ENCODE results near the gene FBLN2. TPM values are rescaled to one million over a fixed set of nuclear protein-coding genes. Genes with fewer than 3 reads are reported as not detected.
A peak's percentile ranks its signal among the peaks of the same experiment; 100 is the strongest.

The FBLN2 gene
- polyA plus RNA-seq, 1 of the 3 experiments (the other 2 are of a cell fraction), result 5.2 TPM

GRCh38 chr3:13623101-13623654 is 74.3 kb downstream of the FBLN2 start:
- Histone ChIP-seq H3K4me3 (ENCODE audit: low read depth in 2 of 2, low read length in 1 of 2) (no peak overlapping the region), H3K4me1 (ENCODE audit: control insufficient read depth in 1 of 2, insufficient read depth in 2 of 2, low read depth in 1 of 2, low read length in 1 of 2) (peaks cover 0 to 12% of the 10 kb centered on the region in 2 experiments; a peak in 1 of 4 replicates), H4K20me1 (ENCODE audit: insufficient read depth) (no peaks in the 10 kb centered on the region), H3K36me3 (replicated peaks in 1 of 2; ENCODE audit: control insufficient read depth in 1 of 2, insufficient read depth in 2 of 2, low read length in 1 of 2) (no peaks in the 10 kb centered on the region), H2AFZ (ENCODE audit: low read depth) (no peak overlapping the region), H3K4me2 (no peak overlapping the region), H3K79me2 (ENCODE audit: insufficient read depth) (no peaks in the 10 kb centered on the region), H3K27ac (ENCODE audit: low read depth in 2 of 2, low read length in 1 of 2) (peak overlapping the region in 1 of 2 experiments; percentile 60; a peak in 1 of 4 replicates), H3K9me2 (no peaks in the 10 kb centered on the region), H3K27me3 (ENCODE audit: insufficient read depth) (no peaks in the 10 kb centered on the region), H3K9ac (no peak overlapping the region), H3K9me3 (no peaks in the 10 kb centered on the region), H3F3A (replicated peaks; ENCODE audit: insufficient read depth) (no peaks in the 10 kb centered on the region)
- peak; percentile 83 for DNase-seq
- 51% methylated on average over 21 of the region's 21 CpGs for WGBS (ENCODE audit: low lambda C conversion rate)
- ChIA-PET CTCF (interaction anchor here (0.6 to 4.8 kb wide), 9 partner anchors 8 to 129 kb away, joined by 3 to 31 read pairs (median 4); no protein-coding TSS in a partner anchor), POLR2A (no interaction called here)
- TF ChIP-seq CHD2 (IDR thresholded peaks at IDR 0.05; ENCODE audit: low read length, partially characterized antibody), result peak; percentile 34
- TF ChIP-seq RCOR1 (IDR thresholded peaks at IDR 0.05; ENCODE audit: low read length), result no peak
- TF ChIP-seq SMC3 (IDR thresholded peaks at IDR 0.05; ENCODE audit: low read depth, low read length), result no peak
- no peak for TF ChIP-seq JUND (IDR thresholded peaks at IDR 0.05)
- TF ChIP-seq MXI1 (IDR thresholded peaks at IDR 0.05; ENCODE audit: low read depth, low read length), result peak; percentile 37; the same call in 1 of the 2 replicates
- TF ChIP-seq CTCF (IDR thresholded peaks at IDR 0.05), result no peak
- no peak for TF ChIP-seq FOXM1 (IDR thresholded peaks at IDR 0.05; ENCODE audit: low read depth)
- no peak for TF ChIP-seq YY1 (IDR thresholded peaks at IDR 0.05; ENCODE audit: low read depth)

- Histone ChIP-seq H3K9me2 (no peaks in the 10 kb centered on the region), H3K27ac (ENCODE audit: low read depth in 2 of 2, low read length in 1 of 2) (no peak overlapping the region), H2AFZ (ENCODE audit: low read depth) (no peak overlapping the region), H3K27me3 (ENCODE audit: insufficient read depth) (no peaks in the 10 kb centered on the region), H3K4me2 (no peak overlapping the region), H4K20me1 (ENCODE audit: insufficient read depth) (no peaks in the 10 kb centered on the region), H3K4me1 (ENCODE audit: control insufficient read depth in 1 of 2, insufficient read depth in 2 of 2, low read depth in 1 of 2, low read length in 1 of 2) (peaks cover 0 to 12% of the 10 kb centered on the region in 2 experiments; a peak in 1 of 4 replicates), H3K9ac (no peak overlapping the region), H3F3A (replicated peaks; ENCODE audit: insufficient read depth) (no peaks in the 10 kb centered on the region), H3K79me2 (ENCODE audit: insufficient read depth) (no peaks in the 10 kb centered on the region), H3K36me3 (replicated peaks in 1 of 2; ENCODE audit: control insufficient read depth in 1 of 2, insufficient read depth in 2 of 2, low read length in 1 of 2) (no peaks in the 10 kb centered on the region), H3K9me3 (no peaks in the 10 kb centered on the region), H3K4me3 (ENCODE audit: low read depth in 2 of 2, low read length in 1 of 2) (no peak overlapping the region)
- DNase-seq, result no peak
- POLR2A ChIA-PET, result no interaction called here
- TF ChIP-seq ZBTB33 (IDR thresholded peaks at IDR 0.05; ENCODE audit: borderline replicate concordance, low read depth), result no peak
- no peak for TF ChIP-seq POLR2AphosphoS5 (IDR thresholded peaks at IDR 0.05; ENCODE audit: low read depth, low read length)
- no peak for TF ChIP-seq RAD21 (IDR thresholded peaks at IDR 0.05; ENCODE audit: low read length)
- TF ChIP-seq EP300 (IDR thresholded peaks at IDR 0.05; ENCODE audit: borderline replicate concordance in 1 of 2, low read depth in 1 of 2, low read length in 1 of 2), result no peak
- TF ChIP-seq FOSL2 (IDR thresholded peaks at IDR 0.05; ENCODE audit: borderline replicate concordance, low read depth), result no peak
- TF ChIP-seq TAF1 (IDR thresholded peaks at IDR 0.05; ENCODE audit: borderline replicate concordance, low read depth, low read length), result no peak
- no peak for TF ChIP-seq NFIC (IDR thresholded peaks at IDR 0.05; ENCODE audit: borderline replicate concordance)
- no peak for TF ChIP-seq RFX5 (IDR thresholded peaks at IDR 0.05; ENCODE audit: low read length)
- TF ChIP-seq RCOR1 (IDR thresholded peaks at IDR 0.05; ENCODE audit: low read length), result no peak
- TF ChIP-seq SMC3 (IDR thresholded peaks at IDR 0.05; ENCODE audit: low read depth, low read length), result no peak
- no peak for TF ChIP-seq FOXM1 (IDR thresholded peaks at IDR 0.05; ENCODE audit: low read depth)
- no peak for TF ChIP-seq FOXJ3 (CRISPR knock-in tag; IDR thresholded peaks at IDR 0.05)
- no peak for TF ChIP-seq RXRA (IDR thresholded peaks at IDR 0.05; ENCODE audit: borderline replicate concordance, low read depth)
- no peak for TF ChIP-seq REST (IDR thresholded peaks at IDR 0.05; ENCODE audit: low read depth, low read length)
- 58% methylated on average over 6 of the region's 6 CpGs for WGBS (ENCODE audit: low lambda C conversion rate)
- CTCF ChIA-PET, result interaction anchor here (2.0 to 4.8 kb wide), 3 partner anchors 25 to 128 kb away, joined by 8 to 31 read pairs (median 14); no protein-coding TSS in a partner anchor
Measured at GRCh38 chr3:13624021-13624420, 75.1 kb downstream of the FBLN2 start.

All from SK-N-SH (cell line).